Effector memory CD4-positive, alpha-beta T cell (primary cell): ENCODE data around the gene IL4I1.

Source experiments
- DNase-seq, 3 donors: peaks; one replicate each; pipeline ENCODE4 v3.0.0-alpha.2; 2020
- H3K27ac ChIP-seq: 2 replicates; pipeline ENCODE4 v1.7.0; 2013; ENCODE audit warnings: mild to moderate bottlenecking, low read length, moderate library complexity; ENCODE audit not compliant: insufficient read depth, poor library complexity, severe bottlenecking
- H3K27me3 ChIP-seq: replicated peaks from 2 replicates; pipeline ENCODE4 v1.7.0; 2013; ENCODE audit warnings: mild to moderate bottlenecking, low read length; ENCODE audit not compliant: insufficient read depth, control insufficient read depth, poor library complexity, severe bottlenecking
- H3K36me3 ChIP-seq: 2 replicates; pipeline ENCODE4 v1.7.0; 2013; ENCODE audit warnings: mild to moderate bottlenecking, low read length, moderate library complexity; ENCODE audit not compliant: control insufficient read depth, insufficient read depth
- H3K4me1 ChIP-seq: 2 replicates; pipeline ENCODE4 v1.7.0; 2013; ENCODE audit warnings: low read length, mild to moderate bottlenecking; ENCODE audit not compliant: control insufficient read depth, insufficient read depth, poor library complexity, severe bottlenecking
- H3K4me3 ChIP-seq: 2 replicates; pipeline ENCODE4 v1.7.0; 2013; ENCODE audit warnings: low read length, low read depth, mild to moderate bottlenecking; ENCODE audit not compliant: insufficient read depth, poor library complexity, severe bottlenecking
- H3K9me3 ChIP-seq: 2 replicates; pipeline ENCODE4 v1.7.0; 2013; ENCODE audit warnings: mild to moderate bottlenecking, low read length, moderate library complexity; ENCODE audit not compliant: control insufficient read depth

IL4I1 gene

GRCh38 chr19:49873834-49874233 is 22.9 kb downstream of the IL4I1 start:
- H3K4me3 ChIP-seq: no peak overlapping the region
- H3K9me3 ChIP-seq: no peaks in the 10 kb centered on the region
- peaks cover 3% of the 10 kb centered on the region for H3K36me3 ChIP-seq
- DNase-seq: no peak
- peaks cover 20% of the 10 kb centered on the region for H3K4me1 ChIP-seq
- no peak overlapping the region for H3K27ac ChIP-seq
- H3K27me3 ChIP-seq: no peaks in the 10 kb centered on the region

- Histone ChIP-seq H3K9me3 (no peaks in the 10 kb centered on the region), H3K4me1 (peaks cover 15% of the 10 kb centered on the region), H3K4me3 (no peak overlapping the region), H3K27me3 (no peaks in the 10 kb centered on the region), H3K36me3 (peaks cover 3% of the 10 kb centered on the region), H3K27ac (no peak overlapping the region)
- no peak for DNase-seq
Observed at GRCh38 chr19:49873129-49873521, 23.6 kb downstream of the IL4I1 start.

- peaks cover 14% of the 10 kb centered on the region for H3K4me1 ChIP-seq
- DNase-seq: no peak
- no peaks in the 10 kb centered on the region for H3K27me3 ChIP-seq
- H3K4me3 ChIP-seq: no peak overlapping the region
- no peaks in the 10 kb centered on the region for H3K9me3 ChIP-seq
- H3K27ac ChIP-seq: no peak overlapping the region
- peaks cover 3% of the 10 kb centered on the region for H3K36me3 ChIP-seq
Observed at GRCh38 chr19:49872245-49873128, 24.2 kb downstream of the IL4I1 start.

- no peak overlapping the region for H3K4me3 ChIP-seq
- H3K9me3 ChIP-seq: no peaks in the 10 kb centered on the region
- no peak for DNase-seq
- peaks cover 24% of the 10 kb centered on the region for H3K4me1 ChIP-seq
- peaks cover 3% of the 10 kb centered on the region for H3K36me3 ChIP-seq
- H3K27me3 ChIP-seq: no peaks in the 10 kb centered on the region
- H3K27ac ChIP-seq: no peak overlapping the region
Observed at GRCh38 chr19:49871349-49871985, 25.2 kb downstream of the IL4I1 start.

GRCh38 chr19:49870309-49870901 is 26.3 kb downstream of the IL4I1 start:
- Histone ChIP-seq H3K4me1 (peaks cover 26% of the 10 kb centered on the region), H3K36me3 (peaks cover 3% of the 10 kb centered on the region), H3K27ac (peak overlapping the region; percentile 74), H3K27me3 (no peaks in the 10 kb centered on the region), H3K4me3 (peak overlapping the region; percentile 61), H3K9me3 (no peaks in the 10 kb centered on the region)
- no peak for DNase-seq

- Histone ChIP-seq H3K4me1 (peaks cover 26% of the 10 kb centered on the region), H3K27me3 (no peaks in the 10 kb centered on the region), H3K36me3 (peaks cover 3% of the 10 kb centered on the region), H3K9me3 (no peaks in the 10 kb centered on the region), H3K27ac (peak overlapping the region; percentile 74), H3K4me3 (peak overlapping the region; percentile 61)
- DNase-seq: peak; percentile 83 to 90 (median 90)
Observed at GRCh38 chr19:49869484-49870308, 27.0 kb downstream of the IL4I1 start.

- peaks cover 5% of the 10 kb centered on the region for H3K36me3 ChIP-seq
- peaks cover 26% of the 10 kb centered on the region for H3K4me1 ChIP-seq
- no peak for DNase-seq
- peak overlapping the region; percentile 74 for H3K27ac ChIP-seq
- H3K9me3 ChIP-seq: no peaks in the 10 kb centered on the region
- H3K27me3 ChIP-seq: no peaks in the 10 kb centered on the region
- peak overlapping the region; percentile 28 for H3K4me3 ChIP-seq
Observed at GRCh38 chr19:49869009-49869483, 27.6 kb downstream of the IL4I1 start.

- Histone ChIP-seq H3K36me3 (peaks cover 16% of the 10 kb centered on the region), H3K4me3 (peak within 1 kb of the TSS; percentile 76), H3K27ac (peak within 1 kb of the TSS; percentile 84), H3K27me3 (no peaks in the 10 kb centered on the region), H3K9me3 (no peaks in the 10 kb centered on the region), H3K4me1 (peaks cover 26% of the 10 kb centered on the region)
- peak; percentile 75 to 81 (median 76) for DNase-seq
Observed at GRCh38 chr19:49866933-49867782, 29.5 kb downstream of the IL4I1 start, which contains the start of gene PNKP. Gene PNKP (minus strand): TSS chr19:49867576. CDS start chr19:49867204, 372 bp downstream.

GRCh38 chr19:49864890-49865289 is 31.8 kb downstream of the IL4I1 start:
- Histone ChIP-seq H3K9me3 (no peaks in the 10 kb centered on the region), H3K4me3 (no peak overlapping the region), H3K36me3 (peaks cover 33% of the 10 kb centered on the region), H3K4me1 (peaks cover 19% of the 10 kb centered on the region), H3K27ac (no peak overlapping the region), H3K27me3 (no peaks in the 10 kb centered on the region)
- no peak for DNase-seq
